Measurements from ENCODE around the gene PARVB.

- TF ChIP-seq, protein P1, sequence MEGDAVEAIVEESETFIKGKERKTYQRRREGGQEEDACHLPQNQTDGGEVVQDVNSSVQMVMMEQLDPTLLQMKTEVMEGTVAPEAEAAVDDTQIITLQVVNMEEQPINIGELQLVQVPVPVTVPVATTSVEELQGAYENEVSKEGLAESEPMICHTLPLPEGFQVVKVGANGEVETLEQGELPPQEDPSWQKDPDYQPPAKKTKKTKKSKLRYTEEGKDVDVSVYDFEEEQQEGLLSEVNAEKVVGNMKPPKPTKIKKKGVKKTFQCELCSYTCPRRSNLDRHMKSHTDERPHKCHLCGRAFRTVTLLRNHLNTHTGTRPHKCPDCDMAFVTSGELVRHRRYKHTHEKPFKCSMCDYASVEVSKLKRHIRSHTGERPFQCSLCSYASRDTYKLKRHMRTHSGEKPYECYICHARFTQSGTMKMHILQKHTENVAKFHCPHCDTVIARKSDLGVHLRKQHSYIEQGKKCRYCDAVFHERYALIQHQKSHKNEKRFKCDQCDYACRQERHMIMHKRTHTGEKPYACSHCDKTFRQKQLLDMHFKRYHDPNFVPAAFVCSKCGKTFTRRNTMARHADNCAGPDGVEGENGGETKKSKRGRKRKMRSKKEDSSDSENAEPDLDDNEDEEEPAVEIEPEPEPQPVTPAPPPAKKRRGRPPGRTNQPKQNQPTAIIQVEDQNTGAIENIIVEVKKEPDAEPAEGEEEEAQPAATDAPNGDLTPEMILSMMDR (IDR thresholded peaks at IDR 0.05), result no peak
- no peak for TF ChIP-seq EZH2 (IDR thresholded peaks at IDR 0.05)
Observed at GRCh38 chr22:44103735-44104480, 79.8 kb downstream of the PARVB start.

Data from neural progenitor cell (in vitro differentiated cells).